NCI-H748 (cell line): ENCODE data around the gene ADAMTS5.

Experiments
- DNase-seq: peaks from one replicate; lab custom pipeline; 2025; ENCODE audit not compliant: unreplicated experiment; lab: John Stamatoyannopoulos, UW

ADAMTS5 gene

GRCh38 chr21:26949830-26950229 is 17.1 kb downstream of the ADAMTS5 start:
- no peak for DNase-seq

GRCh38 chr21:26948194-26948593 is 18.7 kb downstream of the ADAMTS5 start:
- DNase-seq = no peak

GRCh38 chr21:26946744-26947446 is 20.0 kb downstream of the ADAMTS5 start:
- DNase-seq = no peak

GRCh38 chr21:26945916-26946675 is 20.8 kb downstream of the ADAMTS5 start:
- DNase-seq = no peak

- DNase-seq = no peak
Observed at GRCh38 chr21:26943921-26944320, 23.0 kb downstream of the ADAMTS5 start.

DNA sequence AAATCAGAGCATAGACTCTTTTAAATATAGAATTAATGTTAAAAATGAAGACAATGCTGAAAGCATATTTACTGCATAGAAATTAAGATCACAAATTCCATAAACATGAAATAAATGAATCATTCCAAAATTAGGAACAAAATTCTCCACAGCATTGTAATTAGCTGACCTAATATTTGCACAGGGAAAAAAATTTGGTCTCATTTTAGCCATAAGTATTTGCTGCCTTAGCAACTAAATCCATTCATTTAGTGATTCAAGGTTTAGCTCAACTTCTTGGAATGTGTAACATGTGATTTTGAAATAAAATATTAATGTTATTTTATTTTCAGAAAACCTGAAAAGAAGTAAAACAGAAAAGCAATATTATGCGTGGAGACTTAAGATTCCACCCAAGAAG is 25.5 kb downstream of the ADAMTS5 start:
- no peak for DNase-seq

GRCh38 chr21:26939601-26940111 is 27.2 kb downstream of the ADAMTS5 start:
- DNase-seq = no peak

GRCh38 chr21:26936641-26937040 is 30.2 kb downstream of the ADAMTS5 start:
- DNase-seq = no peak

DNA sequence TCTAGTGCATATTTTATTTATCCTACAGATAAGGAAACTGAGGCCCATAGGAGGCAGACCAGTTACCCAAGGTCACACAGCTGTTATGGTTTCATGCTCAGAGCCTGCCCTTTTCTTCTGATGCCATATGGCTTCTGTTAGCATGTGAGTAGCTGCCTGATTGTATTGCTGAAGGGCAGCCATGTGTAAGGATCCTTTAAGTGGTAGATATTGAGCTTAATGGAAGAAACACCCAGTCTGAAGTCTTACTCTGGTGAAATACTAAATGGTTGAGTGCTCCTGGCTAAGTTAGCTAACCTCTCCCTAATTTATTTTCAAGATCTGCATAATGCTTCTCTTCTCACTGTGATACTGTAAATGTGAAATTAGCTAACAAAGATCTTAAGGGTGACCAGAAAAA is 30.9 kb downstream of the ADAMTS5 start:
- no peak for DNase-seq

DNA sequence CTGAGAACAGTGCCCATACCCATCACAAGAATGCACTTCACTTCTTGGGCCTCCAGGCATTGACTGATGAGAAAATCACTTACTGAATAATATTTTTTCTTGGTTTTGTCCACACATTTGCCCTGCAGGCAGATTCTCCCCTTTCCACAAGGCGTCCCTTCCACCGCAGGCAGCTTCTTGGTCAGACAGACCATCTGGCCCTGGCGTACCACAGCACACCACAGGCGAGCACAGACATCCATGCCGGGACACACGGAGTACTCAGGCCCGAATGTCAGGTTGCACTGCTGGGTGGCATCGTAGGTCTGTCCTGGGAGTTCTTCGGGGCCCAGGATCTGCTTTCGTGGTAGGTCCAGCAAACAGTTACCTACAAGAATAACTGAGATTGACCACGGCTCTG is 32.5 kb downstream of the ADAMTS5 start:
- no peak for DNase-seq

DNA sequence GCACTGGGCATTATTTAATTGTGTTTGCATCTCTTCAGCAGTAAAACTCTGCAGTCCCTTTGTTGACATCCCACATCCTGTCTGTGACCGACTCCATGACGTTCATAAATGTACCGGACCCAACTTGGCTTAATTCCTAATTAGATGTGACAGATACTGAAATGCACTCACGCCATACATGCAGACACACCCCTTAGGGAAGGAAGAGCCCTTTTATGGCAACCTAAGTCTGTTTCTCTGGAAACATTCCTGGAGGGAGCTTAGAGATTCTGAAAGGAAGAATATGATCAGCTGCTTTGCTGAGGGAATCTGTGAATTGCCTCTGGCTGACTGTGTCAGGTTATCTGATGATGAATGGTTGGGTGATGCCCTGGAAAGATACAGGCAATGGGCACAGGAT is 33.4 kb downstream of the ADAMTS5 start:
- DNase-seq = no peak

DNA sequence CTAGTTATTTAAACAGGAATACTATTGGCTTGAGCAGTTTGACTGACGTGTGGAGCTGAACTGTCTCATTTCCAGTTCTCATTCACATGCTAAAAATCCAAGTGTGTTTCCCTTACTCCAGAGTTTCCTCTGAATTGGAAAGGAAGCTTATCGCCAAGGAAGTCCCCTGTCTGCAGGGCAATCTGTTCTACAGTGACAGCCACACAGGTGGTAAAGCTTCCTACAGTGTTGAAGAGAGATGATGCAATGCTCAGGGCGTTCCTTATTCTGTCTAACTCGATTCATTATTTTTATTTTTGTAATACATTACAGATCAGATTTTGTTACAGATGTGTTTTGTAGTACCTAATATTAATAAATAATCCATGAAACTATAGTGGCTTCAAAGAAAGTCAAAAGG is 41.3 kb downstream of the ADAMTS5 start:
- no peak for DNase-seq

GRCh38 chr21:26925122-26925521 is 41.8 kb downstream of the ADAMTS5 start:
- no peak for DNase-seq

- DNase-seq = no peak
Observed at GRCh38 chr21:26923986-26924385, 42.9 kb downstream of the ADAMTS5 start.

DNA sequence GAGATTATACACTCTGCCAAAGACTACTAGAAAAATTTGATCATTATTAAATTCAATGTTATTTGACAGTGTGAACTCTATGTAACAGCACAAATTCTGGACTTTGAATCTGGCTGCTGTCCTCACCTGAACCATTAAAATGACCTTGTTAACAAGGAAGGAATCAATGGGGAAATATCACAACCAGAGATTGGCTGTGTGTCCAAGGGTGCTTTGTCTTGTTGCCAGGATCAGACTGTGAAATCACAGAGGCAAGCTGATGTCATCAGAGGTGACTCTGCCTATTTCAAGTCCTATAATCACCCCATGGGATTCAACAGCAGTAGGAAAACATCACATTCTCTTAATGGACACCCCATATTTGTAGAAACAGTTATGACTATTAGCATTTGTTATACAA is 46.8 kb downstream of the ADAMTS5 start:
- no peak for DNase-seq

GRCh38 chr21:26918323-26919079 is 48.4 kb downstream of the ADAMTS5 start:
- DNase-seq = no peak

- DNase-seq = no peak
Observed at GRCh38 chr21:26916799-26917198, 50.1 kb downstream of the ADAMTS5 start.

DNA sequence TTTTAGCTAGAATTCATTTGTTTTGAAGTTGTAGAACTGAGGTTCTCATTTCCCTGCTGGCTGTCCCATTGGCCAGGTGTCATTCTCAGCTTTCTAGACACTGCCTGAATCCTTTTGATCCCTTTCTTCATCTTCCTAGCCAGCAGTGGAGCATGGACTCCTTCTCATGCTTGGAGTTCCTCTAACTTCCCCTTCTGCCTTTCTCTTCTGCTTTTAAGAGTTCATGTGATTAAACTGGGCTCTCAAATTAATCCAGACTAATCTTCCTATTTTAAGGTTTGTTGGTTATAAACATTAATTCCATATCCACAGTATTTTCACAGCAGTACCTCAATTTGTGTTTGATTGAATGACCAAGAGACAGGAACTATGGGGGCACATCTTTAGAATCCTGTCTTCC is 52.3 kb downstream of the ADAMTS5 start:
- DNase-seq = no peak

DNA sequence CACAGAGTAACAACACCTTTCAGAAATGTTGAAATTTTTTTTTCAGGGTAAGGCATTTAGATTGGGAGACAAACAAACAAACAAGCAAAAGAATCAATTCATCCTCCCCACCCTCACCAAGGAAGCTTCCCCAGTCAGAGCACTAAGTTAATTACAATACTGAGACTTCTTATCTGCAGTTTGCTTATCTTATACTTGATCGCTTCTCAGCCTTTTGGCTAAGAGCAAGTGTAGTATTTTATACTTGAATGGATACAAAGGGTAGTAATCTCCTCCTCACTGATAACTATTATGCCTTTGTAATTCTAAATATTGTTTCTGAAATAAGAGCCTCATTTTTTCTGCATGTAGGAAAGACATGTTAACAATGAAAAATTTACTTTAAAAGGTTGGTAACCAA is 54.4 kb downstream of the ADAMTS5 start:
- no peak for DNase-seq

DNA sequence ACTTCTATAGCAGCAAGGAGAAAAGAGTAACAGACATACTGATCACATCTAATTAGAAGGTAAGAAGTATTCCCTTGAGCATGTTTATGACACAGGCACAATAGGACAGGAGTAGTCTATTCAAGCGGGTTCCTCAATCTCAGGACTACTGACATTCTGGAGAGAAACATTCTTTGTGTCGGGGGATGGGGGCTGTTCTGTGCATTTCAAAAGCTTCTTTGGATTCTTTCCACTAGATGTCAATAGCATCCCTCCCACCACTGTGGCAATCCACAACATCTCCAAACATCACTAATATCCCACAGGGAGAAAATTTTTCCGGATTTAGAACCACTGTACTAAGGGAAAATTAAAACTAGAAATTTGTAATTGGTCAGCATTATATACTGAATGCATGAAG is 56.9 kb downstream of the ADAMTS5 start:
- DNase-seq = no peak

DNA sequence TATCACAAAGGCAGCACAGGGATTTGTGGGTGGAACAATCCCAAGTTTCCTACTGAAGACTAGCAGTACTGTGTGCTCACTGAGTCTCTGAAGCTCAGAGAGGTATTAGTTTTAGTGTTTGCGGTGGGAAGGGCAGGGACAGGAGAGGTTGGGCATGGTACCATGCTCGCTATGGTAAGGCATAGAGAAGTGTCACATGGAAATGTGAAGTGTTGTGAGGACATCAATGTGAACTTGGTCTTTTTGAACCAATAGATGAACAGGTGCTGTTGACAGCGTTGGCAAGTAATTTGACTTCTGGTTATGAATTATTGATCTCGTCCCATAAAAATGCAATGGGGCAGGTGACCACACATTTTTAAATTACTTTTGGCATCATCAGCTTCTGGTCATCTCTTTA is 65.9 kb downstream of the ADAMTS5 start:
- no peak for DNase-seq

DNA sequence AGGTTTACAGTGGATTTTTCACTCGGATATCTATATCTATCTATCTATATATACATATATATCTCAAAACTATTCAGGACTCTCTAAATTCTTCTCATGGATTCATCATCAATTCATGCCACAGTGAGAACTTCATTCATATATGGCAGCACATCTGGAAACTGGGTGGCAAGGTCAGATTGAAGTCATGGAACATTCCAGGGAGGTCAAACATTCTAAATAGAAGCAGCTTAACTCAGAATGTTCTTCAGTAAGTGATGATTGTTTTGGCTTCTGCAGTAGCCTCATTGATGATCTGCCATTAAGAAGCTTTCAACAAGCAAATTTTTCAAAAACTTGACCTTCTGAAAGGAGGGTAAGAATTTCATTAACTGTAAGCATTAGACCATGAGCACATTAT is 74.7 kb downstream of the ADAMTS5 start:
- no peak for DNase-seq
